T-cell (primary cell): ENCODE data around the gene FNDC4. TPM values are rescaled to one million over a fixed set of nuclear protein-coding genes. Genes with fewer than 3 reads are reported as not detected.

ENCODE experiments used
- ATAC-seq, 4 experiments: fragments of 200-7000 bp in 3 of 4; fragments of 150-1000 bp in 1 of 4; cut with Tn5 transposase; replicated peaks in 1 of 4; 1 replicate in 3 of 4; 2 replicates in 1 of 4; pipeline ENCODE4 v1.10.0; 2021; ENCODE audit warnings: moderate library complexity in 3 of 4, mild to moderate bottlenecking in 2 of 4, moderate number of reproducible peaks in 1 of 4
- CTCF ChIA-PET, 2 donors: fragments of 300-600 bp; sonication (Branson Sonifier 250); formaldehyde crosslinking; loops; one replicate each; lab custom pipeline; 2022; ENCODE audit warnings: antibody characterized with exemption in 2 of 2; lab: Charles Lee
- POLR2A ChIA-PET, 2 donors: fragments of 300-600 bp; sonication (Branson Sonifier 250); formaldehyde crosslinking; loops; one replicate each; lab custom pipeline; 2022; ENCODE audit warnings: antibody characterized with exemption in 2 of 2; lab: Charles Lee
- DNase-seq, 35 experiments: peaks; one replicate each; pipeline versions ENCODE4 v3.0.0 to v3.0.0-alpha.2; 2013 to 2023
- H3K27ac ChIP-seq: one replicate; pipeline ENCODE4 v1.5.1; 2013; ENCODE audit warnings: low read length
- H3K27me3 ChIP-seq, 2 experiments: replicated peaks in 1 of 2; 1 replicate in 1 of 2; 2 replicates in 1 of 2; pipeline versions ENCODE4 v1.6.1 to v1.7.0; 2013; ENCODE audit warnings: low read length in 1 of 2, mixed read lengths in 1 of 2; ENCODE audit not compliant: control insufficient read depth in 2 of 2, insufficient read depth in 2 of 2; ENCODE audit errors: extremely low read depth in 1 of 2
- H3K36me3 ChIP-seq, 2 donors: 1 replicate in 1 of 2; 2 replicates in 1 of 2; pipeline versions ENCODE4 v1.6.1 to v1.7.0; 2013; ENCODE audit warnings: low read length in 1 of 2; ENCODE audit not compliant: control insufficient read depth in 2 of 2, insufficient read depth in 1 of 2; ENCODE audit errors: extremely low read depth in 1 of 2
- H3K4me1 ChIP-seq, 2 experiments: 1 replicate in 1 of 2; 2 replicates in 1 of 2; pipeline versions ENCODE4 v1.6.1 to v1.7.0; 2013; ENCODE audit warnings: low read length in 2 of 2, mixed read lengths in 1 of 2; ENCODE audit not compliant: insufficient read depth in 2 of 2, control insufficient read depth in 1 of 2; ENCODE audit errors: extremely low read depth in 1 of 2
- H3K4me3 ChIP-seq, 2 donors: 1 replicate in 1 of 2; 2 replicates in 1 of 2; pipeline versions ENCODE4 v1.5.1 to v1.7.0; 2013; ENCODE audit warnings: mild to moderate bottlenecking in 2 of 2, low read length in 1 of 2, moderate library complexity in 1 of 2; ENCODE audit not compliant: control insufficient read depth in 1 of 2; ENCODE audit errors: extremely low read depth in 1 of 2
- H3K9me3 ChIP-seq: 2 replicates; pipeline ENCODE4 v1.7.0; 2013
- H3K27ac Mint-ChIP-seq, 2 donors: one replicate each; pipeline ENCODE4 v1.8.0; 2020 to 2021; ENCODE audit warnings: mild to moderate bottlenecking in 2 of 2, mixed read lengths in 2 of 2
- H3K27me3 Mint-ChIP-seq, 2 donors: one replicate each; pipeline ENCODE4 v1.8.0; 2021 to 2022; ENCODE audit warnings: mixed read lengths in 2 of 2
- H3K36me3 Mint-ChIP-seq: one replicate; pipeline ENCODE4 v1.8.0; 2021; ENCODE audit warnings: mixed read lengths
- H3K4me1 Mint-ChIP-seq, 3 donors: one replicate each; pipeline ENCODE4 v1.8.0; 2020 to 2022; ENCODE audit warnings: mixed read lengths in 3 of 3, mild to moderate bottlenecking in 1 of 3
- H3K4me3 Mint-ChIP-seq, 3 donors: one replicate each; pipeline ENCODE4 v1.8.0; 2020 to 2022; ENCODE audit warnings: mild to moderate bottlenecking in 3 of 3, mixed read lengths in 3 of 3, moderate library complexity in 3 of 3
- H3K9me3 Mint-ChIP-seq, 3 donors: one replicate each; pipeline ENCODE4 v1.8.0; 2020 to 2022; ENCODE audit warnings: mixed read lengths in 3 of 3
- WGBS: methylation state at CpG from one replicate; pipeline ENCODE4 v1.1.5; 2013; ENCODE audit warnings: missing lambda C conversion rate; ENCODE audit not compliant: insufficient coverage; 5-methylcytosine and 5-hydroxymethylcytosine counted together
- total RNA-seq, 35 experiments: library from RNA in 6 of 35; stranded (reverse) in 6 of 35; fragments of 120-200 nt in 1 of 35; gene quantifications; one replicate each; pipeline versions ENCODE4 v1.2.1 to v1.2.4 and lab custom pipeline; 2013 to 2026

Gene FNDC4
- total RNA-seq, 5 donors from 2014 or later (not counting 1 experiment from before 2014, with no cell fraction given) = 0.13 to 0.98 (median 0.50) TPM

DNA sequence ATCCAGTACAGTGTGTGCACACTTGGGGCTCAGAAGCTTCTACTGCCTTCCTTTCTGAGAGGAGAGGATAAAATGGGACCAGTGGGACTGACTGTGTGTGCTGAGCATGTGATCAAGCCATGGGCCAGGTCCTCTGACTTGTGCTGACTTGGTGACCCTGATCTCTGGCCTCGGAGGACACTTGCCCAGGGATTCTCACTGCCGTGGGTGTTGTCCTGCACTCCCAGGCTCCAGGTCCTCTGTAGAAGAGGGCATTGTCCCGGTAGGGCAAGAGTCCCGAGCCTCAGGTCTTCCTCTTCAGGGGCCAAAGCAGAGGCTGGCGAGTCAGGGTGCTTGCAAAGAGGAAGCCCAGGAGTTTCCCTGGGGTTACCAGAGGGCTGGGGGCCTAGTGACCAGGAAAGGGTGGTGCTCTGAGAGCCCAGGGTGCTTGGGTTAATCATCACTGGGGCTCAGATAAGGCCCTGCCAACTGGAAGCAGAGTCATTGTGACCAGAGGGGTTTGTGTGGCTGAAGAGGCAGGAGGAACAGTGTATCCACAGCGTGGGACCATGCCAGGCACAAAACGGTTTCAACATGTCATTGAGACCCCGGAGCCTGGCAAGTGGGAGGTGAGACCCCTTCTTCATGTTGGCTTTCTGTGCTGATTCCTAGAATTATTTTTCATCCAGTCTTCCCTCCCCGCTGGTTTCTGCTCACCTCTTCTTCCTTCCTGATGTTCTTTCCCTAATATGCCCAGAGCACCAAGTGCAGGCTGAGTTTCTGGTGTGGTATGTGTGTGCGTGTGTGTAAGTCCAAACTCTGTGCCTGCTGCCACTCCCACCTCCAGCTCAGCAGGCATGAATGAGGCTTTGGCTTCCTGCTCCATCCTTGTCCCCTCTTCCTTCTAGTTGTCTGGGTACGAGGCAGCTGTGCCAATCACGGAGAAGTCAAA lies 1.6 kb upstream of the FNDC4 start, which contains the start of gene GCKR:
Gene GCKR (plus strand): TSS at position 483 of the 931 bp plus-strand sequence. CDS start 66 bp downstream, at position 549.
- no peak within 1 kb of the TSS for H3K4me3 ChIP-seq
- WGBS = 78% methylated on average over 8 of the region's 12 CpGs
- POLR2A ChIA-PET = no interaction called here
- Mint-ChIP-seq H3K9me3 (no peaks in the 10 kb centered on the region), H3K27ac (no peak within 1 kb of the TSS), H3K4me1 (peaks cover 8 to 11% (median 10%) of the 10 kb centered on the region in 3 donors), H3K27me3 (peaks cover 42 to 54% of the 10 kb centered on the region in 2 donors), H3K4me3 (peak within 1 kb of the TSS; percentile 66 to 84 (median 71)), H3K36me3 (no peaks in the 10 kb centered on the region)
- no peaks in the 10 kb centered on the region for H3K9me3 ChIP-seq
- CTCF ChIA-PET = no interaction called here
- H3K27me3 ChIP-seq = peaks cover 4 to 38% of the 10 kb centered on the region in 2 experiments
- ATAC-seq (no peak), DNase-seq (no peak)
- peaks cover 0 to 11% of the 10 kb centered on the region in 2 experiments for H3K4me1 ChIP-seq
- H3K36me3 ChIP-seq = no peaks in the 10 kb centered on the region
- no peak within 1 kb of the TSS for H3K27ac ChIP-seq

- Mint-ChIP-seq H3K4me3 (peak overlapping the region; percentile 66 to 84 (median 71)), H3K9me3 (no peaks in the 10 kb centered on the region), H3K27ac (no peak overlapping the region), H3K4me1 (peaks cover 8 to 11% (median 10%) of the 10 kb centered on the region in 3 donors), H3K27me3 (peaks cover 42 to 54% of the 10 kb centered on the region in 2 donors), H3K36me3 (no peaks in the 10 kb centered on the region)
- Histone ChIP-seq H3K36me3 (no peaks in the 10 kb centered on the region), H3K4me1 (peaks cover 0 to 11% of the 10 kb centered on the region in 2 experiments), H3K9me3 (no peaks in the 10 kb centered on the region), H3K27ac (no peak overlapping the region), H3K4me3 (no peak overlapping the region), H3K27me3 (peaks cover 4 to 35% of the 10 kb centered on the region in 2 experiments)
- ChIA-PET POLR2A (no interaction called here), CTCF (no interaction called here)
- ATAC-seq (no peak), DNase-seq (no peak)
- WGBS = 100% methylated on average over 1 of the region's 4 CpGs
Measured at GRCh38 chr2:27495840-27496356, 898 bp upstream of the FNDC4 start.

DNA sequence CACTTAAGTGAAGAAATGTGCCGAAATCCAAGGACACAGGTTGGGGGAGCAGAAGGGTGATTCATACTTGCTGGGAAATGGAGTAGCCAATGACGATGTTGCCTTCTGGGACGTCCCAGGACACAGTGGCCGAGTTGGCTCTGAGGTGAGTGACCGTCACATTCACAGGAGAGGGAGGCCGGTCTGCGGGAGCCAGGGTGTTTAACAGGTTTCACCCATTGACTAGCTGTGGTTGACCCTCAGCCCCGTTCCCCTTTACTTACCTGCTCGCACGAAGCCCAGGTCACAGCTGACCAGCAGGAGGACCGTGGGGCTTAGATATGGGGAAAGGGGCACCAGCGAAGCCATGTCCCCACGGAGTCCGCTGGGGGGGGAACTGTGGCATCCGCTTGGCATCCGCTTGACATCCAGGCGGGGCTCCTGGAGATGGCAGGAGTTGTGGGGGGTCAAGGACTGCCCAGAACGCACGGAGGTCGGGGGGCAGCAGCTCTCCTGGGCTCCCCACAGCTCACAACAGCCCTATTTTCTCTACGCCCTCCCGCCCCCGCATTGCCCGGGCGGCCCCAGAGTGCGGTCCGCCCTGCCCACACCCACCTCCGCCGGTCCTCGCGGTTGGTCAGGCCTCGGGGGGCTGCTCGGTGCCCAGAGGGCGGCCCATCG lies 586 bp downstream of the FNDC4 start:
- WGBS = 32% methylated on average over 26 of the region's 35 CpGs
- peak in 1 of 35 experiments; percentile 17 for DNase-seq
- H3K36me3 Mint-ChIP-seq = no peaks in the 10 kb centered on the region

DNA sequence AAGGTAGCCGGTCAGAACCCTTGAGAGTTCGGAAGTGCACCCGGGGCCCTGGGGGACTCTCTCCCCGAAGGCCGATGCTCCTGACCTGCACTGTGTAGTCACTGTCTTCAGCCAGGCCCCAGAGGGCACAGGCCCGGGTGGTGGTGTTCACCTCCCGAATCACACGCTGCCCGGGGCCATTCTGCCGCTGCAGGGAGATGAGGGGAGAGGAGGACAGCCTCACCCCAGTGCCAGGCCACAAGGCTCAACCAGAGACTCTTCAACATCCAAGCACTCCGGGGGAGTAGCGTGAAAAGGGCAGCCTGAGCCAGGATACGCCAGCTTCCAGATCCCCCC lies 1.1 kb downstream of the FNDC4 start:
- Mint-ChIP-seq H3K9me3 (no peaks in the 10 kb centered on the region), H3K27ac (no peak overlapping the region), H3K27me3 (peaks cover 37 to 50% of the 10 kb centered on the region in 2 donors), H3K36me3 (no peaks in the 10 kb centered on the region), H3K4me1 (peaks cover 17 to 26% (median 23%) of the 10 kb centered on the region in 3 donors), H3K4me3 (peak overlapping the region; percentile 39 to 67 (median 60))
- H3K36me3 ChIP-seq = no peaks in the 10 kb centered on the region
- H3K9me3 ChIP-seq = no peaks in the 10 kb centered on the region
- no peak for ATAC-seq
- ChIA-PET POLR2A (no interaction called here), CTCF (no interaction called here)
- H3K27me3 ChIP-seq = peaks cover 4 to 35% of the 10 kb centered on the region in 2 experiments
- no peak overlapping the region for H3K4me3 ChIP-seq
- H3K27ac ChIP-seq = no peak overlapping the region
- DNase-seq = peak in 1 of 35 experiments; percentile 6
- H3K4me1 ChIP-seq = peaks cover 8 to 24% of the 10 kb centered on the region in 2 experiments
- WGBS = 94% methylated on average over 9 of the region's 13 CpGs

More for the DNA sequence above, 586 bp downstream of the FNDC4 start:
- CTCF ChIA-PET = no interaction called here
- H3K9me3 Mint-ChIP-seq = no peaks in the 10 kb centered on the region
- no peak overlapping the region for H3K27ac Mint-ChIP-seq
- Histone ChIP-seq H3K27me3 (peaks cover 4 to 35% of the 10 kb centered on the region in 2 experiments), H3K27ac (no peak overlapping the region), H3K9me3 (no peaks in the 10 kb centered on the region), H3K4me1 (peaks cover 4 to 19% of the 10 kb centered on the region in 2 experiments), H3K36me3 (no peaks in the 10 kb centered on the region), H3K4me3 (peak overlapping the region in 1 of 2 donors; percentile 32)
- no peak for ATAC-seq
- peaks cover 41 to 53% of the 10 kb centered on the region in 2 donors for H3K27me3 Mint-ChIP-seq
- H3K4me3 Mint-ChIP-seq = peak overlapping the region; percentile 39 to 67 (median 60)
- H3K4me1 Mint-ChIP-seq = peaks cover 13 to 21% (median 19%) of the 10 kb centered on the region in 3 donors
- POLR2A ChIA-PET = interaction anchor here in 1 of 2 donors (0.6 kb wide), 1 partner anchor 362 kb away, joined by 3 read pairs; no protein-coding TSS in a partner anchor

- H3K9me3 Mint-ChIP-seq = no peaks in the 10 kb centered on the region
- H3K36me3 ChIP-seq = no peaks in the 10 kb centered on the region
- H3K4me1 Mint-ChIP-seq = peaks cover 17 to 29% (median 27%) of the 10 kb centered on the region in 3 donors
- no peak overlapping the region for H3K4me3 Mint-ChIP-seq
- H3K4me1 ChIP-seq = peaks cover 9 to 27% of the 10 kb centered on the region in 2 experiments
- ChIA-PET CTCF (no interaction called here), POLR2A (no interaction called here)
- 100% methylated on average over 1 of the region's 4 CpGs for WGBS
- H3K27me3 ChIP-seq = peaks cover 4 to 31% of the 10 kb centered on the region in 2 experiments
- no peaks in the 10 kb centered on the region for H3K36me3 Mint-ChIP-seq
- H3K27me3 Mint-ChIP-seq = peaks cover 31 to 41% of the 10 kb centered on the region in 2 donors
- H3K9me3 ChIP-seq = no peaks in the 10 kb centered on the region
- no peak overlapping the region for H3K4me3 ChIP-seq
- ATAC-seq (no peak), DNase-seq (no peak)
- H3K27ac Mint-ChIP-seq = no peak overlapping the region
- no peak overlapping the region for H3K27ac ChIP-seq
Measured at GRCh38 chr2:27492557-27492956, 2.4 kb downstream of the FNDC4 start.
